MCF 10A (cell line): ENCODE measurements around the gene MVB12B. TPM values are rescaled to one million over a fixed set of nuclear protein-coding genes. Genes with fewer than 3 reads are reported as not detected.

Experiments used
- BruUV-seq: library from RNA; stranded (reverse); fragments of 400-500 nt; replicated peaks from 2 replicates; lab custom pipeline; 2021; lab: Mats Ljungman, UMichigan
- CTCF ChIA-PET: fragments of 300-600 bp; sonication (Branson Sonifier 250); formaldehyde crosslinking; extraction: SDS; loops from one replicate; lab custom pipeline; 2021; ENCODE audit warnings: antibody characterized with exemption, inconsistent platforms; lab: Yijun Ruan, JAX
- POLR2A ChIA-PET: fragments of 300-600, 350-650 bp; sonication (Branson Sonifier 250); formaldehyde crosslinking; extraction: SDS; loops from one replicate; lab custom pipeline; 2020; ENCODE audit warnings: antibody characterized with exemption, inconsistent platforms; lab: Yijun Ruan, JAX
- DNase-seq: peaks from one replicate; pipeline ENCODE4 v3.0.0-alpha.2; 2018; ENCODE audit not compliant: unreplicated experiment
- H3K27ac Mint-ChIP-seq: one replicate; pipeline ENCODE4 v1.8.0; 2022; ENCODE audit warnings: mild to moderate bottlenecking, low read depth, mixed read lengths; ENCODE audit not compliant: unreplicated experiment
- H3K27me3 Mint-ChIP-seq: one replicate; pipeline ENCODE4 v1.8.0; 2022; ENCODE audit warnings: mixed read lengths; ENCODE audit not compliant: insufficient read depth, unreplicated experiment
- H3K36me3 Mint-ChIP-seq: one replicate; pipeline ENCODE4 v1.8.0; 2022; ENCODE audit warnings: mild to moderate bottlenecking, moderate library complexity, mixed read lengths; ENCODE audit not compliant: insufficient read depth, unreplicated experiment
- H3K4me1 Mint-ChIP-seq: one replicate; pipeline ENCODE4 v1.8.0; 2022; ENCODE audit warnings: mixed read lengths; ENCODE audit not compliant: insufficient read depth, unreplicated experiment
- H3K4me3 Mint-ChIP-seq: one replicate; pipeline ENCODE4 v1.8.0; 2022; ENCODE audit warnings: mild to moderate bottlenecking, moderate library complexity, mixed read lengths; ENCODE audit not compliant: unreplicated experiment
- H3K9me3 Mint-ChIP-seq: one replicate; pipeline ENCODE4 v1.8.0; 2022; ENCODE audit warnings: mixed read lengths; ENCODE audit not compliant: unreplicated experiment
- CTCF ChIP-seq: fragments of 200-600 bp; IDR thresholded peaks from one replicate; pipeline ENCODE4 v1.8.0; 2022; ENCODE audit warnings: antibody characterized with exemption, mild to moderate bottlenecking; ENCODE audit not compliant: unreplicated experiment
- intact Hi-C: fragments of 100-400 bp; cut with micrococcal nuclease; formaldehyde crosslinking; loops from 2 replicates; pipeline ENCODE4 v1.14.1; 2022
- total RNA-seq: library from RNA; stranded (reverse); gene quantifications from 2 replicates; pipeline ENCODE4 v1.2.3, GENCODE V29; 2022

Gene MVB12B
- total RNA-seq, 1 experiment from 2014 or later = 5.5 TPM

GRCh38 chr9:126294331-126295081 lies 32.1 kb upstream of the MVB12B start:
- intact Hi-C loops = no loop called here
- Mint-ChIP-seq H3K4me3 (no peak overlapping the region), H3K27ac (no peak overlapping the region), H3K9me3 (no peaks in the 10 kb centered on the region), H3K27me3 (peaks cover 11% of the 10 kb centered on the region), H3K4me1 (no peaks in the 10 kb centered on the region), H3K36me3 (no peaks in the 10 kb centered on the region)
- TF ChIP-seq CTCF = no peak
- CTCF ChIA-PET = interaction anchor here (0.6 to 1.3 kb wide), 4 partner anchors 31 to 104 kb away, joined by 3 to 8 read pairs (median 3); no protein-coding TSS in a partner anchor
- BruUV-seq = no TSS peak
- no peak for DNase-seq
- POLR2A ChIA-PET = no interaction called here

GRCh38 chr9:126295082-126295477 lies 31.5 kb upstream of the MVB12B start:
- ChIA-PET POLR2A (no interaction called here), CTCF (interaction anchor here (1.3 kb wide), 1 partner anchor 103 kb away, joined by 8 read pairs; no protein-coding TSS in a partner anchor)
- no peak overlapping the region for H3K27ac Mint-ChIP-seq
- no peak for DNase-seq
- H3K27me3 Mint-ChIP-seq = peaks cover 11% of the 10 kb centered on the region
- H3K9me3 Mint-ChIP-seq = no peaks in the 10 kb centered on the region
- no peak for TF ChIP-seq CTCF
- H3K4me3 Mint-ChIP-seq = no peak overlapping the region
- intact Hi-C loops = no loop called here
- H3K4me1 Mint-ChIP-seq = no peaks in the 10 kb centered on the region
- BruUV-seq = no TSS peak
- H3K36me3 Mint-ChIP-seq = no peaks in the 10 kb centered on the region

GRCh38 chr9:126295516-126295915 lies 31.1 kb upstream of the MVB12B start:
- TF ChIP-seq CTCF = no peak
- H3K4me3 Mint-ChIP-seq = no peak overlapping the region
- no peak overlapping the region for H3K27ac Mint-ChIP-seq
- H3K9me3 Mint-ChIP-seq = no peaks in the 10 kb centered on the region
- H3K36me3 Mint-ChIP-seq = no peaks in the 10 kb centered on the region
- POLR2A ChIA-PET = no interaction called here
- no peak for DNase-seq
- no peaks in the 10 kb centered on the region for H3K4me1 Mint-ChIP-seq
- BruUV-seq = no TSS peak
- CTCF ChIA-PET = interaction anchor here (1.3 kb wide), 1 partner anchor 103 kb away, joined by 8 read pairs; no protein-coding TSS in a partner anchor
- intact Hi-C loops = no loop called here
- H3K27me3 Mint-ChIP-seq = peaks cover 11% of the 10 kb centered on the region

GRCh38 chr9:126295936-126296600 lies 30.6 kb upstream of the MVB12B start:
- POLR2A ChIA-PET = no interaction called here
- intact Hi-C loops = no loop called here
- TF ChIP-seq CTCF = no peak
- CTCF ChIA-PET = interaction anchor here (0.5 kb wide), 1 partner anchor 916 kb away, joined by 3 read pairs; no protein-coding TSS in a partner anchor
- Mint-ChIP-seq H3K4me1 (no peaks in the 10 kb centered on the region), H3K36me3 (no peaks in the 10 kb centered on the region), H3K9me3 (no peaks in the 10 kb centered on the region), H3K4me3 (no peak overlapping the region), H3K27me3 (peaks cover 11% of the 10 kb centered on the region), H3K27ac (no peak overlapping the region)
- peak; percentile 28 for DNase-seq
- no TSS peak for BruUV-seq
